Measurements from ENCODE around the gene C11orf87. TPM values are rescaled to one million over a fixed set of nuclear protein-coding genes. Genes with fewer than 3 reads are reported as not detected.

Gene C11orf87
- polyA plus RNA-seq, 1 experiment: 0.19 TPM

GRCh38 chr11:109435121-109435742 is 13.2 kb downstream of the C11orf87 start:
- no peak for TF ChIP-seq CTCF (IDR thresholded peaks at IDR 0.05; ENCODE audit: low read depth, low read length)
- ChIA-PET POLR2A (no interaction called here), CTCF (interaction anchor here (1.5 kb wide), 1 partner anchor 738 kb away, joined by 5 read pairs; no protein-coding TSS in a partner anchor)
- H3K4me3 ChIP-seq (ENCODE audit: low read depth, low read length): no peak overlapping the region
- no peaks in the 10 kb centered on the region for H3K27me3 ChIP-seq (ENCODE audit: control insufficient read depth, insufficient read depth, low read length)
- H3K27ac ChIP-seq (ENCODE audit: low read depth, low read length): no peak overlapping the region
- no peak for DNase-seq (ENCODE audit: low read depth, low spot score)
- no peaks in the 10 kb centered on the region for H3K9me3 ChIP-seq (ENCODE audit: control insufficient read depth, insufficient read depth, low read length)

- H3K27me3 ChIP-seq (ENCODE audit: control insufficient read depth, insufficient read depth, low read length): no peaks in the 10 kb centered on the region
- H3K4me3 ChIP-seq (ENCODE audit: low read depth, low read length): no peak overlapping the region
- ChIA-PET CTCF (no interaction called here), POLR2A (no interaction called here)
- DNase-seq (ENCODE audit: low read depth, low spot score): no peak
- H3K27ac ChIP-seq (ENCODE audit: low read depth, low read length): no peak overlapping the region
- no peaks in the 10 kb centered on the region for H3K9me3 ChIP-seq (ENCODE audit: control insufficient read depth, insufficient read depth, low read length)
- TF ChIP-seq CTCF (IDR thresholded peaks at IDR 0.05; ENCODE audit: low read depth, low read length): no peak
These were observed 17.7 kb downstream of the C11orf87 start for GRCh38 chr11:109439684-109440083.

DNA sequence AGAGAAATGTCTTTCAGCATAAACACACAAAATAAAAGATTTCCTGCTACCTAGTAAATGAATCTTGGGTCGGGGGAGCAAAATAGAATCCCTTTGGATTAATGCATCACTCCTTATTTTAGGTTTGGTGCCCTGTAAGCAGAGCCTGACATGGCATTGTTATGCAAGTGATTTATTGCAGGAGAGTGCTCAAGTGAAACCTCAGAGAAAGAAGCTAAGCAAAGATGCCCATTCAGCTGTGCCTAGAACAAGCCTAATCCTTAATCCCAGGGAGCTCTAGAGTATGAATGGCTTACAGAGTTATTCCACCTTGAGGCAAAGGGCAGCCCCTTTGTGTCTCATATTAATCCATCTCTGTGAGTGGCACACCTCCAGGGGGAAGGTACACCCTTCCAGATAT is 21.1 kb downstream of the C11orf87 start:
- CTCF ChIA-PET: no interaction called here
- Histone ChIP-seq H3K4me3 (ENCODE audit: low read depth, low read length) (no peak overlapping the region), H3K9me3 (ENCODE audit: control insufficient read depth, insufficient read depth, low read length) (no peaks in the 10 kb centered on the region), H3K27ac (ENCODE audit: low read depth, low read length) (no peak overlapping the region), H3K27me3 (ENCODE audit: control insufficient read depth, insufficient read depth, low read length) (no peaks in the 10 kb centered on the region)
- POLR2A ChIA-PET: no interaction called here
- DNase-seq (ENCODE audit: low read depth, low spot score): no peak
- no peak for TF ChIP-seq CTCF (IDR thresholded peaks at IDR 0.05; ENCODE audit: low read depth, low read length)

DNA sequence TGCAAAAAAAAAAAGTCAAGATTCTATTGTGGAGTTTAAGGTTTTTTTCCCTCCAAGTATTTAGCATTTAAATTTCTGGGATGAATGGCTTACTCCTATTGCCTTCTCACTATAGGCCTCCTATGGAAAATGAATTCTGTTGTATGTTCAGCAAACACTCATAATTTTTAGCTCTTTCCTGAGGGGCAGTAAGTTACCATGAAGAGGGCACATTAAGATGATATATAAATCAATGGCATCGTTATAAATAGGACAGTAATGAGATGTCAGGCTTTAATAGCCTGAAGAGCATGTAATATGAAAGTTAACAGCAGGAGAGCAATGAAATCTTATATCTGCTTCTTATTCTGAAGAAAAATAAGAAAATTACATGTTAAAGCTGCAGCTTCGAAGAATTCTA is 32.9 kb downstream of the C11orf87 start:
- no peak overlapping the region for H3K4me3 ChIP-seq (ENCODE audit: low read depth, low read length)
- H3K27me3 ChIP-seq (ENCODE audit: control insufficient read depth, insufficient read depth, low read length): peaks cover 2% of the 10 kb centered on the region
- no peak for DNase-seq (ENCODE audit: low read depth, low spot score)
- ChIA-PET POLR2A (no interaction called here), CTCF (no interaction called here)
- H3K9me3 ChIP-seq (ENCODE audit: control insufficient read depth, insufficient read depth, low read length): no peaks in the 10 kb centered on the region
- no peak overlapping the region for H3K27ac ChIP-seq (ENCODE audit: low read depth, low read length)
- TF ChIP-seq CTCF (IDR thresholded peaks at IDR 0.05; ENCODE audit: low read depth, low read length): no peak

Data from AG04450 (cell line).